Stomach (tissue), 9 donors: ENCODE data around the gene SRSF4. TPM values are rescaled to one million over a fixed set of nuclear protein-coding genes. Genes with fewer than 3 reads are reported as not detected.

Experiments
- DNase-seq, 2 donors: peaks; one replicate each; pipeline versions ENCODE4 v3.0.0 to v3.0.0-alpha.2; 2013 to 2019
- H3K27ac ChIP-seq, 5 donors: fragments of 200-600 bp in 4 of 5; sonication (generic) in 4 of 5; one replicate each; pipeline ENCODE4 v1.5.1; 2013 to 2019; ENCODE audit warnings: mild to moderate bottlenecking in 1 of 5, moderate library complexity in 1 of 5
- H3K27me3 ChIP-seq, 3 donors: fragments of 200-600 bp; sonication (generic); one replicate each; pipeline ENCODE4 v1.5.1; 2017 to 2019; ENCODE audit warnings: mixed run types in 1 of 3
- H3K36me3 ChIP-seq, 4 donors: fragments of 200-600 bp; sonication (generic); 1 replicate in 3 of 4; 2 replicates in 1 of 4; pipeline ENCODE4 v1.5.1; 2016 to 2019
- H3K4me1 ChIP-seq, 4 donors: fragments of 200-600 bp; sonication (generic); one replicate each; pipeline ENCODE4 v1.5.1; 2016 to 2019
- H3K4me3 ChIP-seq, 4 donors: fragments of 200-600 bp; sonication (generic) in 3 of 4; one replicate each; pipeline ENCODE4 v1.5.1; 2016 to 2019; ENCODE audit warnings: mild to moderate bottlenecking in 1 of 4
- H3K9me3 ChIP-seq, 4 donors: fragments of 200-600 bp; sonication (generic); one replicate each; pipeline ENCODE4 v1.5.1; 2016 to 2019
- CTCF ChIP-seq, 7 experiments: fragments of 450-650 bp in 4 of 7; fragments of 200-600 bp in 3 of 7; sonication (generic) in 3 of 7; IDR thresholded peaks; one replicate each; pipeline ENCODE4 v1.5.1; 2016 to 2019; ENCODE audit warnings: antibody characterized with exemption in 7 of 7, control low read depth in 2 of 7, mild to moderate bottlenecking in 1 of 7
- EP300 ChIP-seq: sonication (generic); formaldehyde crosslinking; IDR thresholded peaks from one replicate; pipeline ENCODE4 v1.6.1; 2017; ENCODE audit warnings: antibody characterized with exemption
- POLR2A ChIP-seq, 4 donors: fragments of 450-650 bp; IDR thresholded peaks; one replicate each; pipeline ENCODE4 v1.6.1; 2016; ENCODE audit warnings: antibody characterized with exemption in 4 of 4, control low read depth in 2 of 4, mild to moderate bottlenecking in 1 of 4, moderate library complexity in 1 of 4
- POLR2AphosphoS5 ChIP-seq, 3 donors: sonication (generic); formaldehyde crosslinking; IDR thresholded peaks; one replicate each; pipeline ENCODE4 v1.6.1; 2016; ENCODE audit warnings: antibody characterized with exemption in 3 of 3
- WGBS, 5 donors: extraction: QIAGEN DNeasy Blood & Tissue Kit in 3 of 5; methylation state at CpG; one replicate each; pipeline versions ENCODE4 v1.1.5 to v1.1.7; 2013 to 2018; 5-methylcytosine and 5-hydroxymethylcytosine counted together
- intact Hi-C: fragments of 100-400 bp; cut with DNase I; formaldehyde crosslinking; loops from one replicate; pipeline ENCODE4 v1.15.1; 2023; ENCODE audit warnings: low total_unique reads
- polyA plus RNA-seq, 3 donors: library from polyadenylated mRNA; stranded (reverse); fragments of 200-250 nt; gene quantifications; one replicate each; pipeline ENCODE4 v1.2.3, GENCODE V29; 2013
- total RNA-seq, 5 donors: library from RNA; depleted of rRNA; stranded (reverse); fragments of >200 nt; gene quantifications; one replicate each; pipeline versions ENCODE4 v1.1.0 to v1.2.3, GENCODE V29; 2014 to 2016
- donor health status: healthy with polysubstance abuse.
- donor health status: Bipolar disorder and iron deficiency.
- donor health status: healthy.

The SRSF4 gene
- total and polyA plus RNA-seq, 8 donors: 25.1 to 328 (median 53.1) TPM

- DNase-seq: peak; percentile 49 to 80
- peak overlapping the region; percentile 81 to 93 (median 88) for H3K27ac ChIP-seq
- intact Hi-C loops: loop anchor here (10.0 kb wide), 1 partner anchor 62 kb away; the partner anchor contains the start of gene SRSF4
- H3K9me3 ChIP-seq: no peaks in the 10 kb centered on the region
- peaks cover 0 to 60% (median 51%) of the 10 kb centered on the region in 3 donors for H3K27me3 ChIP-seq
- TF ChIP-seq EP300 (no peak), POLR2AphosphoS5 (IDR thresholded peaks at IDR 0.05) (peak; percentile 21 to 45 (median 26))
- peak overlapping the region; percentile 63 to 74 (median 68) for H3K4me3 ChIP-seq
- H3K36me3 ChIP-seq: peaks cover 0 to 13% (median 9%) of the 10 kb centered on the region in 4 donors
- WGBS, 5 donors: 2 to 50% (median 3%) methylated on average over 1 to 34 of the region's 34 CpGs
- peaks cover 36 to 68% (median 47%) of the 10 kb centered on the region in 4 donors for H3K4me1 ChIP-seq
Measured at GRCh38 chr1:29122682-29123052, 59.0 kb downstream of the SRSF4 start.

GRCh38 chr1:29121936-29122681 lies 59.6 kb downstream of the SRSF4 start:
- Histone ChIP-seq H3K4me3 (peak overlapping the region; percentile 63 to 74 (median 68)), H3K36me3 (peaks cover 0 to 18% (median 15%) of the 10 kb centered on the region in 4 donors), H3K4me1 (peaks cover 36 to 68% (median 47%) of the 10 kb centered on the region in 4 donors), H3K27me3 (peaks cover 0 to 60% (median 51%) of the 10 kb centered on the region in 3 donors), H3K9me3 (no peaks in the 10 kb centered on the region), H3K27ac (peak overlapping the region; percentile 81 to 93 (median 88))
- intact Hi-C loops: loop anchor here (10.0 kb wide), 1 partner anchor 63 kb away; the partner anchor contains the start of gene SRSF4
- TF ChIP-seq POLR2AphosphoS5 (IDR thresholded peaks at IDR 0.05): no peak
- TF ChIP-seq CTCF (IDR thresholded peaks at IDR 0.05): no peak
- TF ChIP-seq POLR2A (IDR thresholded peaks at IDR 0.05): no peak
- DNase-seq: peak in 1 of 2 donors; percentile 79
- 0 to 19% (median 2%) methylated on average over 7 to 81 of the region's 81 CpGs for WGBS, 5 donors

- H3K27me3 ChIP-seq: peaks cover 0 to 57% (median 51%) of the 10 kb centered on the region in 3 donors
- intact Hi-C loops: loop anchor here (10.0 kb wide), 1 partner anchor 63 kb away; the partner anchor contains the start of gene SRSF4
Measured at GRCh38 chr1:29121516-29121935, 60.2 kb downstream of the SRSF4 start.

GRCh38 chr1:29120947-29121485 lies 60.7 kb downstream of the SRSF4 start:
- H3K9me3 ChIP-seq: no peaks in the 10 kb centered on the region
- intact Hi-C loops: loop anchor here (10.0 kb wide), 1 partner anchor 64 kb away; the partner anchor contains the start of gene SRSF4
- H3K4me3 ChIP-seq: peak overlapping the region; percentile 63 to 74 (median 68)
- H3K27me3 ChIP-seq: peaks cover 0 to 53% (median 51%) of the 10 kb centered on the region in 3 donors
- DNase-seq: peak; percentile 43 to 85
- peaks cover 36 to 68% (median 47%) of the 10 kb centered on the region in 4 donors for H3K4me1 ChIP-seq
- WGBS, 5 donors: 33 to 62% (median 34%) methylated on average over 14 to 42 of the region's 42 CpGs
- H3K27ac ChIP-seq: peak overlapping the region in 4 of 5 donors; percentile 28 to 93 (median 90)
- H3K36me3 ChIP-seq: peaks cover 0 to 29% (median 25%) of the 10 kb centered on the region in 4 donors
- TF ChIP-seq POLR2A (IDR thresholded peaks at IDR 0.05): no peak
- peak in 5 of 7 experiments; percentile 18 to 53 (median 29) for TF ChIP-seq CTCF (IDR thresholded peaks at IDR 0.05)

More at GRCh38 chr1:29121516-29121935, 60.2 kb downstream of the SRSF4 start:
- peak overlapping the region; percentile 28 to 93 (median 88) for H3K27ac ChIP-seq
- peak overlapping the region; percentile 63 to 74 (median 68) for H3K4me3 ChIP-seq
- H3K9me3 ChIP-seq: no peaks in the 10 kb centered on the region
- TF ChIP-seq POLR2A (IDR thresholded peaks at IDR 0.05) (no peak), CTCF (IDR thresholded peaks at IDR 0.05) (peak in 1 of 7 experiments; percentile 2)
- WGBS, 5 donors: 2 to 7% (median 3%) methylated on average over 6 to 59 of the region's 59 CpGs; no CpG with 5 or more reads in 1 of the 5 donors
- H3K36me3 ChIP-seq: peaks cover 0 to 24% (median 20%) of the 10 kb centered on the region in 4 donors
- DNase-seq: peak in 1 of 2 donors; percentile 68
- peaks cover 36 to 68% (median 47%) of the 10 kb centered on the region in 4 donors for H3K4me1 ChIP-seq
